Measurements from ENCODE around the gene BET1.

The BET1 gene

GRCh38 chr7:94011714-94012353 is 7.7 kb upstream of the BET1 start:
- DNase-seq: no peak

GRCh38 chr7:94008537-94008936 is 4.4 kb upstream of the BET1 start:
- DNase-seq: no peak

- DNase-seq: no peak
Measured at GRCh38 chr7:94005753-94006152, 1.6 kb upstream of the BET1 start.

- DNase-seq: no peak
Measured at GRCh38 chr7:94003446-94004023, 620 bp downstream of the BET1 start.

- DNase-seq: no peak
Measured at GRCh38 chr7:94001396-94001795, 2.8 kb downstream of the BET1 start.

GRCh38 chr7:93997868-93998267 is 6.3 kb downstream of the BET1 start:
- no peak for DNase-seq

GRCh38 chr7:93992421-93993110 is 11.6 kb downstream of the BET1 start:
- no peak for DNase-seq

GRCh38 chr7:93987297-93987696 is 16.9 kb downstream of the BET1 start:
- DNase-seq: no peak

- DNase-seq: no peak
Measured at GRCh38 chr7:93985101-93985500, 19.1 kb downstream of the BET1 start.

GRCh38 chr7:93984024-93984423 is 20.1 kb downstream of the BET1 start:
- no peak for DNase-seq

GRCh38 chr7:93981480-93981874 is 22.7 kb downstream of the BET1 start:
- no peak for DNase-seq

GRCh38 chr7:93980744-93981479 is 23.2 kb downstream of the BET1 start:
- DNase-seq: no peak

GRCh38 chr7:93977211-93977950 is 26.8 kb downstream of the BET1 start:
- DNase-seq: no peak

GRCh38 chr7:93973134-93973533 is 31.0 kb downstream of the BET1 start:
- DNase-seq: no peak

GRCh38 chr7:93972029-93972725 is 32.0 kb downstream of the BET1 start:
- DNase-seq: no peak

GRCh38 chr7:93968911-93969620 is 35.1 kb downstream of the BET1 start:
- no peak for DNase-seq

GRCh38 chr7:93964813-93965212 is 39.3 kb downstream of the BET1 start:
- no peak for DNase-seq

- DNase-seq: no peak
Measured at GRCh38 chr7:93964262-93964661, 39.9 kb downstream of the BET1 start.

- DNase-seq: no peak
Measured at GRCh38 chr7:93960986-93961385, 43.2 kb downstream of the BET1 start.

- no peak for DNase-seq
Measured at GRCh38 chr7:93958651-93959050, 45.5 kb downstream of the BET1 start.

- no peak for DNase-seq
Measured at GRCh38 chr7:93958216-93958615, 45.9 kb downstream of the BET1 start.

GRCh38 chr7:93957767-93958166 is 46.4 kb downstream of the BET1 start:
- no peak for DNase-seq
